Ovary (tissue), 9 donors: ENCODE measurements around the gene NPW. TPM values are rescaled to one million over a fixed set of nuclear protein-coding genes. Genes with fewer than 3 reads are reported as not detected.

ENCODE experiments used
- DNase-seq, 5 donors: peaks; one replicate each; pipeline ENCODE4 v3.0.0-alpha.2; 2019 to 2020
- H3K27ac ChIP-seq, 2 donors: fragments of 200-600 bp; one replicate each; pipeline versions ENCODE4 v1.5.1 to v1.8.0; 2019 to 2022
- H3K27me3 ChIP-seq: fragments of 200-600 bp; one replicate; pipeline ENCODE4 v1.8.0; 2022
- H3K36me3 ChIP-seq: fragments of 200-600 bp; sonication (generic); one replicate; pipeline ENCODE4 v1.5.1; 2019
- H3K4me1 ChIP-seq: one replicate; pipeline ENCODE4 v1.8.1; 2013; ENCODE audit warnings: mild to moderate bottlenecking, moderate library complexity; ENCODE audit not compliant: insufficient read depth
- H3K4me3 ChIP-seq: fragments of 200-600 bp; sonication (generic); one replicate; pipeline ENCODE4 v1.5.1; 2017
- H3K9me3 ChIP-seq, 2 donors: fragments of 200-600 bp in 1 of 2; sonication (generic) in 1 of 2; one replicate each; pipeline versions ENCODE4 v1.5.1 to v1.8.1; 2013 to 2019; ENCODE audit warnings: mild to moderate bottlenecking in 1 of 2, moderate library complexity in 1 of 2
- EP300 ChIP-seq: sonication (generic); formaldehyde crosslinking; IDR thresholded peaks from one replicate; pipeline ENCODE4 v1.6.1; 2017; ENCODE audit warnings: antibody characterized with exemption
- POLR2A ChIP-seq: fragments of 450-650 bp; IDR thresholded peaks from one replicate; pipeline ENCODE4 v1.6.1; 2017; ENCODE audit warnings: antibody characterized with exemption, mild to moderate bottlenecking, moderate library complexity
- WGBS, 3 donors: extraction: QIAGEN DNeasy Blood & Tissue Kit in 1 of 3; methylation state at CpG; one replicate each; pipeline versions ENCODE4 v1.1.5 to v1.1.7; 2013 to 2017; 5-methylcytosine and 5-hydroxymethylcytosine counted together
- intact Hi-C, 4 donors: fragments of 100-400 bp; cut with DNase I; formaldehyde crosslinking; loops; one replicate each; pipeline versions ENCODE4 v1.11.0 to v1.15.1; 2022 to 2023
- polyA plus RNA-seq, 2 donors: library from polyadenylated mRNA; stranded (reverse); fragments of 200-250 nt in 1 of 2; fragments of 350-450 nt in 1 of 2; fragmentation: Illumina TruSeq in 1 of 2; extraction: RNeasy Lipid Tissue Mini Kit (QIAGEN cat#74804) in 1 of 2; gene quantifications; one replicate each; pipeline ENCODE4 v1.2.3, GENCODE V29; 2013 to 2014
- total RNA-seq, 7 donors: library from RNA; depleted of rRNA in 2 of 7; stranded (reverse); fragments of >200 nt in 2 of 7; fragmentation: NEBNext Ultra II Directional in 3 of 7; extraction: Animal tissue kit (Norgen Biotek cat#: 25700) in 3 of 7; gene quantifications; one replicate each; pipeline versions ENCODE4 v1.1.0 to v1.2.4, GENCODE V29; 2016 to 2023
- TF ChIP-seq, protein P1 (sequence below), 3 donors: fragments of 450-650 bp in 2 of 3; fragments of 200-600 bp in 1 of 3; IDR thresholded peaks; one replicate each; pipeline versions ENCODE4 v1.5.1 to v1.8.0; 2016 to 2022; ENCODE audit warnings: antibody characterized with exemption in 3 of 3, mild to moderate bottlenecking in 1 of 3
- donor health status: DM: no; HTN: no; CAD: no; lungs with moderate emphysema.
- donor health status: DM: no; HTN: no; CAD: no.
- donor health status: Bipolar disorder and iron deficiency.
- donor health status: DM: yes; HTN: yes; CAD: no.
- donor health status: DM: no; HTN: no; CAD: no.
- donor health status: DM: yes; HTN: yes; CAD: no.

NPW gene
- total and polyA plus RNA-seq, 9 donors = 0.17 to 1.1 (median 0.62) TPM; not detected in 5

DNA sequence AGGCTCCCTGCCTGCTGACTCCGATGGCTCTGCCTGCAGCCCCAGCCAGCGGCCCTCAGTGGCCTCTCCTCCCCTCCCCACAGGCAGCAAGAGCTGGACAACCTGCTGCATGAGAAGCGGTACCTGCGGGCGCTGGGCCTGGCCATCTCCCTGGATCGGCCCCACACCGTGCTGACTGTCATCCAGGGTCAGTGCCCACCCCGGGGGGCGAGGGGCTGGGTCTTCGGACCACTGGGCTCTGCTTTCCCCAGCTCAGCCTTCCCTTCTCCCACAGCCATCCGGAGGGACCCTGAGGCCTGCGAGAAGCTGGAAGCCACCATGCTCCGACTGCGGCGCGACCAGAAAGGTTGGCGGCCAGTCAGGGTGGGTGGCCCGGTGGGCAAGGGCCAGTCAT, 41.7 kb upstream of the NPW start:
- WGBS, 3 donors = 89 to 95% (median 89%) methylated on average over 18 of the region's 18 CpGs
- no peak for DNase-seq
- Histone ChIP-seq H3K4me1 (peaks cover 2% of the 10 kb centered on the region), H3K9me3 (no peaks in the 10 kb centered on the region), H3K4me3 (no peak overlapping the region), H3K27me3 (peaks cover 3% of the 10 kb centered on the region), H3K27ac (no peak overlapping the region), H3K36me3 (no peaks in the 10 kb centered on the region)
- intact Hi-C loops = no loop called here
- TF ChIP-seq, protein P1, sequence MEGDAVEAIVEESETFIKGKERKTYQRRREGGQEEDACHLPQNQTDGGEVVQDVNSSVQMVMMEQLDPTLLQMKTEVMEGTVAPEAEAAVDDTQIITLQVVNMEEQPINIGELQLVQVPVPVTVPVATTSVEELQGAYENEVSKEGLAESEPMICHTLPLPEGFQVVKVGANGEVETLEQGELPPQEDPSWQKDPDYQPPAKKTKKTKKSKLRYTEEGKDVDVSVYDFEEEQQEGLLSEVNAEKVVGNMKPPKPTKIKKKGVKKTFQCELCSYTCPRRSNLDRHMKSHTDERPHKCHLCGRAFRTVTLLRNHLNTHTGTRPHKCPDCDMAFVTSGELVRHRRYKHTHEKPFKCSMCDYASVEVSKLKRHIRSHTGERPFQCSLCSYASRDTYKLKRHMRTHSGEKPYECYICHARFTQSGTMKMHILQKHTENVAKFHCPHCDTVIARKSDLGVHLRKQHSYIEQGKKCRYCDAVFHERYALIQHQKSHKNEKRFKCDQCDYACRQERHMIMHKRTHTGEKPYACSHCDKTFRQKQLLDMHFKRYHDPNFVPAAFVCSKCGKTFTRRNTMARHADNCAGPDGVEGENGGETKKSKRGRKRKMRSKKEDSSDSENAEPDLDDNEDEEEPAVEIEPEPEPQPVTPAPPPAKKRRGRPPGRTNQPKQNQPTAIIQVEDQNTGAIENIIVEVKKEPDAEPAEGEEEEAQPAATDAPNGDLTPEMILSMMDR (IDR thresholded peaks at IDR 0.05) = no peak
- TF ChIP-seq POLR2A = no peak
- no peak for TF ChIP-seq EP300

DNA sequence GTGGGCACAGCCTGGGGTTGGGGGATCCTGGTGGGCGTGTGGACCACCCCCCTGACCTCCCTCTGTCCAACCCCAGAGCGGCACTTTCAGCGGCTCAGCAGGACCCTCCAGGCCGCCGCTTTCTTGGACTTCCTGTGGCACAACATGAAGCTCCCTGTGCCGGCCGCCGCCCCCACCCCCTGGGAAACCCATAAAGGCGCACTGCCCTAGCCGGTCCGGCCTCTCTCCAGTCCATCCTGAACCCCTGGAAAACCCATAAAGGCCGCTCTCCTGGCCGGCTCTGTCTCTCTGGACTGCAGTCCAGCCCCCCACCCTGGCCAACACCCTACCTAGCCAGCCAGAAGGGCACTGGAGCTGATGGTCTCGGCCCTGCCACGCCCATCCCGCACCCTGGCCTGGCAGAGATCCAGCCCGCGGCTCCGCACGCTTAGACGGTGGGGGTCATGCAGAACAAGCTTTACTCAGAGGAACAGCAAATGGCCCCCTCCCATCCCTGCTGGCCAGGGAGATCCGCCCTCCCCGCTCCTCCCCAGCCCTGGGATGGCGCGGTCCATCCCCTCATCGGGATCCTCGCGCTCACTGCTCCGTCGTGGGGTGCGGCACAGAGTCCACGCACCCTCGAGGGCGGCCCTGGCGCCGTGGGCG, 41.0 kb upstream of the NPW start:
- intact Hi-C loops = no loop called here
- Histone ChIP-seq H3K9me3 (no peaks in the 10 kb centered on the region), H3K27me3 (peaks cover 3% of the 10 kb centered on the region), H3K36me3 (no peaks in the 10 kb centered on the region), H3K27ac (no peak overlapping the region), H3K4me1 (no peaks in the 10 kb centered on the region), H3K4me3 (no peak overlapping the region)
- 76 to 80% (median 80%) methylated on average over 33 to 37 of the region's 37 CpGs for WGBS, 3 donors
- DNase-seq = no peak
- TF ChIP-seq POLR2A (no peak), EP300 (no peak)
- TF ChIP-seq, protein P1 (IDR thresholded peaks at IDR 0.05) = no peak

DNA sequence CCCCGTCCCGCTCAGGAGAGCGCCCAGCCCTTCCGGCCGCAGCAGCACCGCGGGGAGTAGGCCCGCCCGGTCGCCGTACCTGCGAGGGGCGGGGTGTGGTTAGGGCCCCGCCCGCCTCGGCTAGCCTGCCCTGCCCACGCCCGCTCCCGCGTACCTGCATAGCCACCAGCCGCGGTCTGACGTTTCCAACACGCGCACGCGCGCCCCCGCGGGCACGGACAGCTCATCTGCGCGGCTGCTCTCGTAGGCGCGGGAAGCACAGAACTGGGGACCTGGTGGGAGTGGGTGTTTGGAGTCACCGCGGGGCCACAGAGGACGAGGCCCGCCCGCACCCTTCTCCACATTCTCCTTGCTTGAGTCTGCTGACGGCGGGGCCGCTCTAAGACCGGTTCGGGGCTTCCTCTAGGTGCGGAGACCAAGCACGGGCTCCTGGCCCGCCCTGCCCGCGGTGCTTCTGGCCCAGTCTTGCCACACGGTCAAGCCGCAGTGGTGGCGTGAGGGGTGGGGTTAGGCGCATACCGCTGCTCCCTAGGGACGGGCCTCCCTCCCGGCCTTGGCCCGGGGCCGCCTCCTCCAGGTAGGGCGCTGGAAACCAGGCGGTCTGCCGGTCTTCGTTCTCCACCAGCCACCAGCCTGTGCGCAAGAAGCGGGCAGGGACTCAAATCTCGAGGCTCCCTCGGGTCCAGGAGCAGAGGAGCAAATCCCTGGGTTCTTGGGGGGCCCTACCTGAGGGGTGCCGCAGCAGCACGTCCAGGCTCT, 40.1 kb upstream of the NPW start:
- H3K27ac ChIP-seq = no peak overlapping the region
- WGBS, 3 donors = 28 to 35% (median 30%) methylated on average over 63 to 70 of the region's 70 CpGs
- no peak for TF ChIP-seq EP300
- no peak for TF ChIP-seq POLR2A
- TF ChIP-seq, protein P1 (IDR thresholded peaks at IDR 0.05) = no peak
- H3K27me3 ChIP-seq = peaks cover 3% of the 10 kb centered on the region
- H3K4me3 ChIP-seq = no peak overlapping the region
- no peaks in the 10 kb centered on the region for H3K9me3 ChIP-seq
- H3K36me3 ChIP-seq = no peaks in the 10 kb centered on the region
- no peaks in the 10 kb centered on the region for H3K4me1 ChIP-seq
- DNase-seq = no peak
- intact Hi-C loops = no loop called here

DNA sequence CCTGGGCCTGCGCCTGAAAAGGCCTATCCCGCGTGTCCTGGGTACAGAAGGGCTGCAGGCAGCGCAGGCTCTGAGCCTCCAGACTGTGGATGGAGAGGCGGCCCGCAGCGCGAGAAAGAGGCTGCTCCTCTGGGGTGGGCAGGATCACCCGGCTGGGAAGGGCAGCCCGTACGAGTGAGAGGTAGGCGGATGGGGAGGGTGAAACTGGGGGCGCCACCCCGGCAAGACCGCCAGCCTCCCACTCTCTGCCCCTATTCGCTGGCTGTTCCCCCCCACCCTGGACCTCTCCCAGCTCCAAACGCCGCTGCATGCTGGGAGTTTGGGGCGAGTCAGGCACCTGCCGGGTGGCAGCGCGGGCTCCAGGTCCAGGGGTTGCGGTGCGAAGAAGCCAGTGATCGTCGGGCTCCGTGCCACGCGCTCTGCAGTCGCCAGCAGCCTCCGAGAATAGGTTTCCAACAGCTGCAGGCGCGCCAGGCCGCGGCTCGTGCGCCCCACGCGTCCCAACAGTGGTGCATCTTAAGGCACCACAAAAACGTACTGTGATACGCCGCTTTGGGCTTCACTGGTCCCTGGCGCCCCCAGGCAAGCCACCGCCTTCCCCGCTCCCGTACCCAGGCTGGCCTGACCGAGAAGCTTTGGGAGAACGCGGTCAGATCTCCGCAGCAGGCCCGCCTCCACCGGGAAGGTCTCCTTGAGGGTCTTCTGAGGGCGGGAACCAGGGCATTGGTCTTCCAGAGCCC, 39.4 kb upstream of the NPW start:
- Histone ChIP-seq H3K4me1 (peaks cover 4% of the 10 kb centered on the region), H3K4me3 (no peak overlapping the region), H3K9me3 (no peaks in the 10 kb centered on the region), H3K36me3 (no peaks in the 10 kb centered on the region), H3K27me3 (peaks cover 3% of the 10 kb centered on the region), H3K27ac (no peak overlapping the region)
- TF ChIP-seq POLR2A (no peak), EP300 (no peak)
- TF ChIP-seq, protein P1 (IDR thresholded peaks at IDR 0.05) = no peak
- DNase-seq = no peak
- intact Hi-C loops = no loop called here
- 3 to 7% (median 5%) methylated on average over 33 to 53 of the region's 53 CpGs for WGBS, 3 donors
